HG02571 (cell line): ENCODE measurements around the gene EPHB2.
"Not testable (repeated sequence)": the region's sequence is repeated elsewhere in the genome, so short reads cannot be mapped to it uniquely, and the experiment has no call there.

Source experiments
- ATAC-seq: cut with Tn5 transposase; IDR thresholded peaks from one replicate; pipeline ENCODE4 v1.9.1; 2021; ENCODE audit warnings: mild to moderate bottlenecking, moderate library complexity; ENCODE audit not compliant: unreplicated experiment

EPHB2 gene

DNA sequence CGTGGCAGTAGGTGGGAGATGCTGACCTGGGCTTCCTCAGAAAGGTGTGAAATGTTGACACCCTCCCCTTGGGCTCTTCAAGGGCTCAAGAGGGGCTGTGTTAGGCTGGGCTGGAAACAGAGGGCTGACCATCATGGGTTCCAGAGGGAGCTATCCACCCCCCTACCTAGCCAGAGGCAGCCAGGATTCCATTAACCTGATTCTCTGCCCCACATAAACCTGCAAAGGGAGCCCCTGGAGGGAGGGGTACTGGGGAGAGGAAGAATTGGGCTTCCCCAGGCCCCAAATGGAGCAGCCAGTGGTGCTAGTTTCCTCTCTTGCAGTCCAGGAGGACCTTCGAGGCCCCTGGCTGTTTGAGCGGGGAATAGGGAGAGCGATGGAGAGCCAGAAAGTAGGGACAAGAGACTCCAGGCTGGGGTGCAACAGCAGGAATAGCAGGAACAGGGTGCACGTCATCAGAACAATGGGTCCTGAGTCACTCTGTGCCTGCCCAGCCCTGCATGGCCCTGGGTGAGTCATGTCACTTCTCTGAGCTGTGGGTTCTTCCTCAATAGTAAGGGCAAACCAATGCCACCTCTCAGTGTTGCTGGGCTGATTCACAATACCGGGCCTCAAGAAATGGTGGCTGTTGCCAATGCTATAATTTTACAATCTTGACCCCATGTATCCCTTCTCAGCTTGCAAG, 121.2 kb downstream of the EPHB2 start:
- no peak for ATAC-seq

DNA sequence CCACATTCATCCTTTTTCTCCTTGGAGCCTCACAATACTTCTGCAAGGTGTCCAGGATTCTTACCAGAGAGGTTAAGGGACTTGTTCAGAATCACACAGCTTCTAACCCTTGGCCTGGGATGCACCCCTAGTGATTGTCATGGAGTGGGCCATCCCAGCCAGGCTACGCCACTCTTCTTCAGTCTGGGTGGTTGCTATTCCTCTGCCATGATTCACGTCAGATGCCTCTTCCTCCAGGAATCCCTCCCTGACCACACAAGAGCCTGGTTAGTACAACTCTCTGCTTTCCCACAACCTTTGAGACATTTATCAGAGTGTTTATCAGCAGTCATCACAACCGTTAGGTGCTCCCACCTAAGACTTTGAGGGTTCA, 121.8 kb downstream of the EPHB2 start:
- no peak for ATAC-seq

DNA sequence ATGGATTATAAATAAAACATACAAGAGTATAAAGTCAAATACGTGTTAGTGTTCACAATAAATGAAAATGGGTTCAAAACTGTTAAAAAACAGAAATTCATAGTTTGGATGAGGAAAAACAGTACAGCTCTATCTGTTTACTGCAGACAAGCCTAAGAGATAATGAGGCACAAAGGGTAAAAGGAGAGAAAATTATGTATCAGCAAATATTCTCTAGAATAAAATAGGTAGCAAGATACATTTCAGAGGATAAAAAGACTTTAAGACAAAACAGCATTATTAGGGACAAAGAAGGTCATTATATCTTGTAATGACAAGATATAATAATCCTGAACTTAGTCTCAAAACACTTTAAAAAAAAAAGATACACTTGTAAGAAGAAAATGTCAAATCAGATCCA, 123.1 kb downstream of the EPHB2 start:
- ATAC-seq: no peak

DNA sequence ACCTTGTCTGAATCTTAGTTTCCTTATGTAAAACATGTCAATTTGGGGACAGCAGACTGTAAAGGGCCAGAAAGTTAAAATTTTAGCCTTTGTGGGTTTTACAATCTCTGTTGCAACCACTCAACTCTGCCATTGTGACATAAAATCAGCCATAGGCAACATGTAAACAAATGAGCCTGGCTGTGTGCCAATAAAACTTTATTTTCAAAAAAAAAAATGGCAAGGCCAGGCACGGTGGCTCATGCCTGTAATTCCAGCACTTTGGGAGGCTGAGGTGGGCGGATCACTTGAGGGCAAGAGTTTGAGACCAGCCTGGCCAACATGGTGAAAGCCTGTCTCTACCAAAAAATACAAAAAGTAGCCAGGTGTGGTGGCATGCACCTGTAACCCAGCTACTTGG, 123.8 kb downstream of the EPHB2 start:
- not testable (repeated sequence) for ATAC-seq

DNA sequence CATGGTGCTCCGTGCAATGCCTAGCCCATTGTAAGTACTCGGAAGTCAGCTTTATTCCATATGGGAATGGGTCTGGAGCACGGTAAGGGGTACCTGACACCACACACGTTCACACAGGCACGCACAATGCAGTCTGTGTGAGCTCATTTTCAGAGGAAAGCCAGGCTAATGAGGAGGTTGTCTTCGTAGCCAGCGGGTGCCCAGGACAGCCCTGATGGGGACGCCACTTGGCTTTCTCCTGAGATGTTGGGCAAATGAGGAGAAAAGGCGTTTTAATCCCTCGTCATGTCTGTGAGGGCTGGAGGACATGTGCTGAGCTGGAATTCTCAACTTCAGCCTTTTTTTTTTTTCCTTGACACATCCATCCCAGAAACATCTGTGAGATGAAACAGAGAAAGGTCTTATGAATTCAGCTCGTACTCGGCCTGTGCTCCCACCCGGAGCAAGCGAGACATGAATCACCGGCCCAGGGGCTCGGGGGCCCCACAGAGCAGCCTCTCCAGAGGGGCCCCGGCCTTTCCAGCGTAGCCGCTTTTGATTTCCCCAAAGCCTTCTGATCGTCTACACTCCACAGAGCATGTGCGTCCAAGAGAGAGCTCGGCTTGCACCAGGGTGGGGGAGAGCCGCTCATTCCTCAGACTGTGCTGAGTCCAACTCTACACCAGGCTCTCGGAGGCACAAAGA, 125.1 kb downstream of the EPHB2 start:
- no peak for ATAC-seq

DNA sequence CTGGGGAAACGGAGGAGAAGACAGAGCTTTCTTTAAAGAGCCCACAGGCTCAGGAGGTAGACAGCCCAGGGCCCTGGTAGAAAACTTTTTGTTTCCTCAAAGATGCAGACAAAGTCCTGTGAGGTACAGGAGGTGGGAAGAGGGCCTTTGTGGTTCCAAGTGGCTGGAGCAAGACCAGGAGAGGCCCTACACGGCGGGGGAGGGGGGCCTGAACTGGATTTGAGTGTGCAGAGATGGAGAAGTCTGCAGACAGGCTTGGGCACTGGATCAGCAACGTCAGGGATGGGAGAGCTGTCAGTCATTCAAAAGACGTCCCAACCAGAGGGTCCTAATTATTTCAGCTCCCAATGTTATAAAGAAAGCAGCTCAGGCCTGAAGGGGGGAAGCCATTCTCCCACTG, 126.2 kb downstream of the EPHB2 start:
- no peak for ATAC-seq

DNA sequence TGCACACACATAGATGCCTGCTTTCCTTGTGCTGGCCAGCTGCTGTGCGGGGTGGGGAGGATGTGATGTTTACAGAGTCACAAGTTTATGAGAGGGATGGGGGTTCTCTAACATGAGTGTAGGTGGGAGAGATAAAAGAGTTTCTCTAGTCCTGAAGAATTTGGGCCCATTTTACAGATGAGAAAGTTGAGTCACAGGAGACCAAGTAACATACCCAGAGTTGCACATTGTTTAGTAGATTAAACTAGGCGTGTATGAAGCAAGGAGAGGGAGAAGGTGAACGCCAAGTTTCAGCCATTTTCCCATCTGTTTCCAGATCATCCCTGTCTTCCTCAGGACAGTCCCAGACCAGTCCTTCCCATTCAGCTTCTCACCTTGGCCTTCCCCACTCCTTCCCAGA, 126.7 kb downstream of the EPHB2 start:
- ATAC-seq: no peak

DNA sequence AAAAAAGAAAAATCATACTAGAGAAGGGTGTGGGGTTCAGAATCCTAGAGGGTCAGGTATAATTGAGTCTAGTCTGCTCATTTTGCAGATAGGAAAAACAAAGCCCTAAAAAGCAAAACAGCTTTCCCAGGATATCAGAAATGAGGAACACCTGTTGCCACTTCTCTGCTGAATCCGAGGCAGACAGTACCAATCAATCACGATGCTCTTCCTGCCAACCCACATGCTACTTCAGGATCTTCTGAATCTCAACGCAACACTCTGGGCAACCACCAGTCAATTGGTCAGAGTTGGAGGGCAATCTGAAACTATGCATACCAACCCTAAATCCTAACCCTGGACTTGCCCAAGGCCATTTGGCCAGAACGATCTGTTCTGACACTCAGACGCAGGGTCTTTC, 128.3 kb downstream of the EPHB2 start:
- ATAC-seq: no peak

DNA sequence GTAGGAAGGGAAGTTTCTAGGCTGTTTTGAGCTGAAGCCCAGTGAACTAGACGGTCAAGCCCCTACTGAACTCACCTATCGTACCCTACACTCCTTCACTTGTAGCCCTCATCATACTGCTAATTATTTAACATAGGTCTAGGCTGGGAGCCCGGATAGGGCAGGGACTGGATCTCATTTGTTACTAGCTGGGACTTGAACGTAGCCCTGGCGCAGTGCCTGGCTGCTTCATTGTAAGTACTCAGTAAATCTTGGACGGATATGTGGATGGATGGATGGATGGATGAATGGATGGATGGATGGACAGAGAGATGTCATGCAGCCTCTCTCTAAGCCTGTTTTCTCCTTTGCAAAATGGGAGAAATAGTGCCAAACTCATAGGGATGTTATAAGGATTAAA, 129.2 kb downstream of the EPHB2 start:
- no peak for ATAC-seq

DNA sequence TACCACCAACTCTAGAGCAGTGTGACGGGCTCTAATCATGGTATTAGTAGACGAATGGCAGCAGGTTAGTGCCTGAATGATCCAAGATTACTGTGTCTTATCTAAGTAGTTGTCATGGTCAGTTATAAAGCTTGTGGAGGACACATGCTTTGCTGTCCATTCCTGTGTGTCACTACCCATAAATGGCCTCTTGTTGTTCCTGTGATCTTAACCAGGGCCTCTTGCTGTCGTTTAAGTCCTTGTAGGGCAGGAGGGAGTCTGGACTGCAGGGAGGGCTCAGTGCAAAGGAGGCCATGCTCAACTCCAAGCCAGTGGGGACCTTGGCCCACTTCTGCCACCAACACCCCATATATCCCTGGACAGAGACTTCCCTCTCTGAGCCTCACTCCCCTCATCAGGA, 130.5 kb downstream of the EPHB2 start:
- ATAC-seq: no peak

DNA sequence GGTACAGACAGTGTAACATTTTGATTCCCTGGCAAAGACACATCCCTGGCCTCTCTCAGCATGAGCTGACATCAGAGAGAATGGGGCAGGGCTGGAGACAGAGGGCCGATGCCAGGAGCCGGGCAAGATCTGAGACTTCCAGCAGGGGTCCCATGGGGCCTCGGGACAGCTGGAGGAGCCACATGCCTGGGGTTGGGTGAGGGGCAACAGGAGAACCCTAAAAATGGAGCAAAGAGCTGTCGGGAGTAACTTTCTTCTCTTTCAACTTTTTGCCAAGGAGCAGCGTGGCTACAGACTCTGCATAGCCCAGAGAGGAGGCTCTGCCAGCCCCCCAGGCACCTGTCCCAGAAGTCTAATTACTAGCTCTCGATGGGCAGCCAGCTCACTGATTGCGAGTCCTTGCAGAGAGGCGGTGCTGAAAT, 131.2 kb downstream of the EPHB2 start:
- ATAC-seq: no peak

DNA sequence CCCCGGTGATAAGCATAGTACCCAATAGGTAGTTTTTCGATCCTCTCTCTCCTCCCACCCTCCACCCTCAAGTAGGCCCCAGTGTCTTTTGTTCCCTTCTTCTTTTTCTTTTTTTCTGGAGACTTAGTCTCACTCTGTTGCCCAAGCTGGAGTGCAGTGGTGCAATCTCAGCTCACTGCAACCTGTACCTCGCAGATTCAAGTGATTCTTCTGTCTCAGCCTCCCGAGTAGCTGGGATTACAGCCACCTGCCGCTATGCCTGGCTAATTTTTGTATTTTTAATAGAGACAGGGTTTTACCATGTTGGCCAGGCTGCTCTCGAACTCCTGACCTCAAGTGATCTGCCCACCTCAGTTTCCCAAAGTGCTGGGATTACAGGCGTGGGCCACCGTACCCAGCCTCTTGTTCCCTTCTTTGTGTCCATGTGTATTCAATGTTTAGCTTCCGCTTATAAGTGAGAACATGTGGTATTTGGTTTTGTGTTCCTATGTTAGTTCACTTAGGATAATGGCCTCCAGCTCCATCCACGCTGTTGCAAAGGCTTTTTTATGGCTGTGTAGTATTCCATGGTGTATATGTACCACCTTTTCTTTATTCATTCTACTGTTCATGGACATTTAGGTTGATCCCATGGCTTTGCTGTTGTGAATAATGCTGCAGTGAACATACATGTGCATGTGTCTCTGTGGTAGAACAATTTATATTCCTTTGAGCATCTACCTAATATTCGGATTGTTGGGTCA, 133.0 kb downstream of the EPHB2 start:
- ATAC-seq: not testable (repeated sequence)

DNA sequence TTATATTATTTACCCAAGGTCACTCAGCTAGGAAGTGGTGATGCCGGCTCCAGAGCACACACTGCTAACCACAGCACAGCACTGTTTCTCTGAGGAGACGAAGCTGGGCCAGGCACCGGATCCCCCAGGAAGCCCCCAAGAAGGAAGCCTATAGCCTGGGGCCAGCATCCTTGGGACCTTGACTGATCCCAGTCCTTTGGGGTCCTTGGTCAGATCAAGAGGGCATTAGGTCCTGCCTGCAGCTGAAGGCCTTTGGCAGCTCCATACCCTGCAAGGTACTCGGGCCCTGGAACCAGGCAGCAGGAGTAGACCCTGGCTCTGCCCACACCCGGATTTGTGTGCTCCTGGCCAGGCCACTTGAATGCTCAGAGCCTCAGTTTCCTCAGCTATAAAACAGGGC, 134.0 kb downstream of the EPHB2 start:
- ATAC-seq: no peak

DNA sequence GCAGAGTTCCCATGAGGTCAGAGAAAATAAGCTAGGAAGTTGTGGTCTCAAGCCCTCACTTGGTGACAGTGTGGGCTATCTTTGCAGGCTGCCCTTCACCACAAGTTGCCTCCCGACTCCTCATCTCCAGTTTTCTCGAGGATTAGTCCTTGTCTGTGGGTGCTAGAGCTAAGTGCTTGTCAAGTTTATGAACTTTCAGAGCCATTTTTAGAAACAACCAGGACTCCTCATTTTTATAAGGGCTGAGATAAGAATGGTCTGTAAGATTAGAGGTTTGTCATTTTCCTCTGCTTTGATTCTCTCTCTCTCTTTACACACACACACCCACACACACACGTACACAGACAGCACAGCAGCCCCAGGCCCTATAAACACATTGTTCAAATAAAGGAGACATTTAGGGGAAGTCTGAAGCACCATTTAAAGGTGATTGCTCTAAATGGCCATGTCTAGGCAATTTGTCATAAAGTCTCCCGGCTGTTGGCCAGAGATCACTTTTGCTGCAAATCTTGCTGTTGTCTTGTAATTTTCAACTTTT, 134.8 kb downstream of the EPHB2 start:
- no peak for ATAC-seq

DNA sequence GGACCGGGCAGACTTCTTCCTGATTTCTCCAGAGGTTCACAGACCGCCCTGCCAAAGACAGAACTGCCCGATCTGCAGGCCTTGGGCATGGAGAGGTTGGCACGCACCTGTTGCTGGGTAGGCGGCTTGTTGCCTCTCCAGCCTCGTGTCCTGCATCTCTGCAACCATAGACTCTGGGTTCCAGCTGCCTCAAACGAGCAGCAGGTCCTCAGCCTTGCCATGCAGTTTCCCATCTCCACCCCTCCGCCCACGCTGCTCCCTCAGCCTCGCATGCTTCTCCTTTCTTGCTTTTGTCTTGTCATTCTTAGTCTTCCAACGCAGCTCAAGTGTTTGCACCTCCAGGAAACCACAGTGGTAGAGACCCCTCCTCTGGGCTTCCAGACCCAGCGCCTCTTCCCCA, 135.8 kb downstream of the EPHB2 start:
- no peak for ATAC-seq

DNA sequence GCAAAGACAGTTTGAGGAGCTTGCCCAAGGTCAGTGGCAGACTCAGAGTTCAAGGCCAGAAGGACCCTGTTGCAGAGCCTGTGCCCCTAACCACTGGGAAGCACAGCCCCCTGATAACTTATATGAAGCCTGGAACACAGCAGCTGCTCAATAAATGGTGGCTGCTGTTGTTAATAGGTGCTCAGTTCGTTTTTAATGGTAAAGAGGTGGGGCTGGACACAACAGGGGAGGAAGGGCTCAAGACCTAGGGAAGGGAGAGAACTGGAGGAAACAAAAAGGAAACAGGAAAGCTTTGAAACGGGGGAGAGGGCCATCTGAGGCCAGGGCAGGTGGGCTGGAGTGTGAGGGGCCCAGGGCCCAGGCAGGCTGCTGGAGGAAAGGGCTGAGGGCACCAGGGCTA, 136.6 kb downstream of the EPHB2 start:
- no peak for ATAC-seq

DNA sequence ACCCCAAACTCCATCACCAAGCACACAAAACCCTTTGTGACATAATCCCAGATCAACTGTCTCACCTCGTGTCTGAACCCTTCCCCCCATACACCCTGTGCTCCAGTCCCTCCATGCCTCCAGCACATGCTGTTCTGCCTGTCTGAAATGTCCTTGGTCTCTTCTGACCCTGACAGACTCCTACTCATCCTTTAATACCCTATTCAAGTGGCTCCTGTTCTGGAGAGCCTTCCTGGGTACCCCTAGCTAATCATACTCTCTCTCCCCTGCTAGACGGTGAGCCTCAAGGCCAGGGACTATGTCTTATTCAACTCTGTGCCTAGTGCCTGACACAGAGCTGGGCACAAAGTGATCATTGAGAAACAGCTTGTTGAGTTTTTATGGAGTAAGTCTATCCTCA, 137.1 kb downstream of the EPHB2 start:
- ATAC-seq: no peak

DNA sequence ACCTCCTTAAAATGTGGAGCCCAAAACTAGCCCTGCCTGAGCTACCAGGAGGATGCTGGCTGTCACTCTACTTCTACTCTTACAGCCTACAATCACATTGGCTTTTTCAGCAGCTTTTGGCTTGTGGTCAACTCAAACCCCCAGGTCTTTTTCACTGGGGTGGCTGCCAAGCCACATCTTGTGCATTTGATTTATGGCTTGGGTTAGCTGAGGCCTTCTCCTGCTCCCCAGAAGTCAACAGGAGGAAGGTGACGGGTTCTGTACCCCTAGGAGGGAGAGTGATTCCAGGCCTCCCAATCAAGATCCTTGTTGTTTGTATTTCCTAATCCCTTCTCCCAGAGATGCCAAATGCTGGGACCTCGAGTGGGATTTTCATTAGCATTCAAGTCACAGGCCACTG, 137.8 kb downstream of the EPHB2 start:
- ATAC-seq: no peak

DNA sequence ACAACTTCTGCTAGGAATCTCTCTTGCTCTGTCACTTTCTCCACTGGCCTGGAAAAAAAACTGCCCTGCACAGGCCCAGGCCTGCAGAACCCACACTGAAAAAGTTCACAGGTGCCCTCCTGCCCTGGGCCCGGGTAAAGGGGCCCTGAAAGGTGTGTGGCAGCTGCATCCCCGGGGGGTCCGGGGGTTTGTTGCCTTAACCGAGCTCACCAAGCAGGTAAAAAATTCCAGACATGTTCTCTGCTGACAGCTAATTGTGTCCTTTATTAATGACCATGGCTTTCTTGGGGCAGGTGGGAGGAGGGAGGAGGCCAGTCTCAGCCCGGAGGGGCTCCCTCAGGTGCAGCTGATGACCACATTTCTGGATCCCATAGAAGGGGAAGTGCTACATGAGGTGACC, 139.1 kb downstream of the EPHB2 start:
- no peak for ATAC-seq

DNA sequence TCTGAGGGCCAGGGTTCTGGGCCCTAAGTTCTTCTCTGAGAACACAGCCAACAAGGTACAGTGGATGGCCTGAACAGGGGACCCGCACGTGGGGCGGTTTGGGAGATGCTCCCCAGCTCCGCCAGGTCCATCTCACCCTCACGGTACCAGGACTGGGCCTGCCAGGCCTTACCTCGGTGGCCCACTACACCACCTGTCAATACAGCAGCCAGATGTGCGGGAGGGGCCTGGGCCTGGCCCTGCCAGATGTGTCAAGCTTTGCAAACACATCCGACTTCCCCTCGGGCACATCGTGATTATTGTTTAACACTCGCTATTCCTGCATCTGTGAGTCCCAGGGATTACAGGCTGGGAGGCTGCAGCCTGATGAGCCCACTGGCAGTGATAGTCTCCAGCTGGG, 139.6 kb downstream of the EPHB2 start:
- no peak for ATAC-seq

DNA sequence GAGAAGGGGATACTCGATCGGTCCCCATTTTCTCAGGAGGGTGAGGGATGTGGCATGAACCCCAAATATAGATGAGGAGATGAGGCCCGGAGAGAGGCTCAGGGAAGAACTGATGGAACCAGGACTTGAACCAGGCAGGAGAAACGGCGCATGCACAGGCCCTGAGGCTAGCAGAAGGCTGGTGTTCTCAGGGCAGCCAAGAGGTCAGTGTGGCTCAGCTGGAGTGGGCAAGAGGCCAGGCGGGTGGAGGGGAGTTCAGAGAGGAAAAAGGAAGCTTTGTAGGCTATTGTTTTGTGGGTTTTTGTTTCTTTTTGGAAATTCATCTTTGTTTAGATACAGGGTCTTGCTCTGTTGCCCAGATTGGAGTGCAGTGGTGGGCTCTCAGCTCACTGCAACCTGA, 140.0 kb downstream of the EPHB2 start:
- ATAC-seq: no peak

DNA sequence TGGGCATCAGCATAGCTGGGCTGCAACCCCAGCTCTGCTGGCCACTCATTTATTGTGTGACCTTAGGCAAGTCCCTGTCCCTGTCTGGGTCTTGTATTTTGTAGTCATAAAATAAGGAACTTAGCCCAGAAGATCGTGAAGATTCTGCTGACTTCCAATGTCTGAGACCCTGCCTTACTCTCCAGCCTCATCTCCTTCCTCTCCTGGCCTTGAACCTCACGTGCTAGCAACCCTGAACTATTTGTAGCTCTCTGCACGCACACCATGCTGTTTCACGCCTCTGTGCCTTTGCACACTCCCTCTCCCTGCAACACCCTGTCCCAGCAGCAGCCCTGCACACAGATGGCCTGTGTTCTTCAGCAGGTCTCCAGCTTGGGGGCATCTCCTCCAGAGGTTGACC, 140.9 kb downstream of the EPHB2 start:
- ATAC-seq: no peak
